ENCODE results near the gene RASGRF2. TPM values are rescaled to one million over a fixed set of nuclear protein-coding genes. Genes with fewer than 3 reads are reported as not detected.
A peak's percentile ranks its signal among the peaks of the same experiment; 100 is the strongest.

RASGRF2 gene
- total and polyA plus RNA-seq, 8 donors: 0.63 to 9.0 (median 4.0) TPM

DNA sequence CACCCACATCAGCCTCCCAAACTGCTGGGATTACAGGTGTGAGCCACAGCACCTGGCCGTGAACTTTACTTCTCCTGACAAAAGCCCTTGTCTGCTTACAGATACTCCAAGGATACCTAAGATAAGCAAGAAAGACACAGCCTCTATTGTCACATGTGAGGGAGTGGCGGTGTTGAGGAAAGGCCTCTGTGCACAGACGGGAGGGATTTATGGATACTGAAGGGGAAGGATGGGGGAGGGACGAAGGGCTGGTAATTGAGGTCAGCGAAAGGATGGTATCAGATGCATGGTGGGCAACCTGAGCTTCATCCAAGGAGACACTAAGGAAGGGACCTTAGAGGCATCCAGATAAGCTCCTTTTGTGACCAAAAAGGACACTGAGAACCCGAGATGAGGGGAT lies 206.3 kb downstream of the RASGRF2 start:
- intact Hi-C loops (cut with DNase I; ENCODE audit: low total_unique reads): no loop called here
- 70 to 82% (median 71%) methylated on average over 6 of the region's 6 CpGs for WGBS, 5 donors

DNA sequence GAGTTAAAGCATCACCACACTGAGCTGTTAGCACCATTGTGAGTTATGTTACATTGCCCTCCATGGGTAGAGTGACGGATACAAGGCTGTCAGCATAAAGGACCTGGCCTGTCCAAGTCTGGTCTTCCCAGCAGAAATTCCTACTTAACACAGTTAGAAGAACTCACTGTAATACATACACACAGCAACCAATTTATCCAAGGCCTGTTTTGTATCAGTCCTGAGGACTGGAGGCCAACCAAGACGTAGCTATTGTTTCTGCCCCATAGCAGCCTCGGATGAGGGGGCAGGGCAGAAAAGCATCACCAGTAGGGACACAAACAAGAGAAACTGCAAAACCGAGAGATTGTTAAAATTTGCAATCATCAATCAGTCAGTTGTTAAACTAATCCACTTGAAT lies 206.9 kb downstream of the RASGRF2 start:
- no peaks in the 10 kb centered on the region for H3K4me1 ChIP-seq
- H3K9me3 ChIP-seq: no peaks in the 10 kb centered on the region
- WGBS, 5 donors: 68 to 84% (median 78%) methylated on average over 4 of the region's 4 CpGs
- peak overlapping the region in 1 of 5 donors; percentile 2 for H3K27ac ChIP-seq
- no peaks in the 10 kb centered on the region for H3K27me3 ChIP-seq
- H3K36me3 ChIP-seq: no peaks in the 10 kb centered on the region
- intact Hi-C loops (cut with DNase I; ENCODE audit: low total_unique reads): no loop called here
- H3K4me3 ChIP-seq: no peak overlapping the region
- DNase-seq: peak in 1 of 2 donors; percentile 45
- TF ChIP-seq, protein P1, sequence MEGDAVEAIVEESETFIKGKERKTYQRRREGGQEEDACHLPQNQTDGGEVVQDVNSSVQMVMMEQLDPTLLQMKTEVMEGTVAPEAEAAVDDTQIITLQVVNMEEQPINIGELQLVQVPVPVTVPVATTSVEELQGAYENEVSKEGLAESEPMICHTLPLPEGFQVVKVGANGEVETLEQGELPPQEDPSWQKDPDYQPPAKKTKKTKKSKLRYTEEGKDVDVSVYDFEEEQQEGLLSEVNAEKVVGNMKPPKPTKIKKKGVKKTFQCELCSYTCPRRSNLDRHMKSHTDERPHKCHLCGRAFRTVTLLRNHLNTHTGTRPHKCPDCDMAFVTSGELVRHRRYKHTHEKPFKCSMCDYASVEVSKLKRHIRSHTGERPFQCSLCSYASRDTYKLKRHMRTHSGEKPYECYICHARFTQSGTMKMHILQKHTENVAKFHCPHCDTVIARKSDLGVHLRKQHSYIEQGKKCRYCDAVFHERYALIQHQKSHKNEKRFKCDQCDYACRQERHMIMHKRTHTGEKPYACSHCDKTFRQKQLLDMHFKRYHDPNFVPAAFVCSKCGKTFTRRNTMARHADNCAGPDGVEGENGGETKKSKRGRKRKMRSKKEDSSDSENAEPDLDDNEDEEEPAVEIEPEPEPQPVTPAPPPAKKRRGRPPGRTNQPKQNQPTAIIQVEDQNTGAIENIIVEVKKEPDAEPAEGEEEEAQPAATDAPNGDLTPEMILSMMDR (IDR thresholded peaks at IDR 0.05): no peak
- peak in 1 of 3 donors; percentile 5 for TF ChIP-seq POLR2AphosphoS5 (IDR thresholded peaks at IDR 0.05)

More for the DNA sequence above, 206.3 kb downstream of the RASGRF2 start:
- H3K27me3 ChIP-seq: no peaks in the 10 kb centered on the region
- H3K36me3 ChIP-seq: no peaks in the 10 kb centered on the region
- no peak overlapping the region for H3K4me3 ChIP-seq
- TF ChIP-seq POLR2AphosphoS5 (IDR thresholded peaks at IDR 0.05) (no peak), POLR2A (IDR thresholded peaks at IDR 0.05) (no peak), EP300 (IDR thresholded peaks at IDR 0.05) (no peak)
- TF ChIP-seq, protein P1 (IDR thresholded peaks at IDR 0.05): no peak
- no peaks in the 10 kb centered on the region for H3K4me1 ChIP-seq
- no peak for DNase-seq
- no peaks in the 10 kb centered on the region for H3K9me3 ChIP-seq
- H3K27ac ChIP-seq: peak overlapping the region in 1 of 5 donors; percentile 2

DNA sequence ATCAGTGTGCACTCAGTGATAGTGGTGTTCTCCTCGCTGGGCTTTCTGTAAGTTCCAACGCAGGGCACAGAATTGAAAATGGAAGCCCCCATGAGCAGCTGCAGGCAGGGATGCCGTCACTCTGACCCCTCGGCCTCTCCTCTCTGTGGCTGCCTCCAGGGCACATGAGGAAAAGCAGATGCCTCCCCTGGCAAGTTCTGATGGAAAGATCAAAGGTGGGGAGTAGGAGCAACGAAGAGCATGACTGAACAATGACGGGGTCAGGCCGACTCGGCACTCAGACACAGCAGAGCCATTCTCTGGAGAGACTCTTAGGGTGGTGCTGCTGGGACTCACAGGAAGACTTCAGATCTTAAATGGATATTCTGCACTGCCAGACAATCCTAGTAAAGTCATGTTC lies 207.4 kb downstream of the RASGRF2 start:
- Histone ChIP-seq H3K4me1 (no peaks in the 10 kb centered on the region), H3K4me3 (no peak overlapping the region), H3K36me3 (no peaks in the 10 kb centered on the region), H3K27ac (no peak overlapping the region), H3K9me3 (no peaks in the 10 kb centered on the region), H3K27me3 (no peaks in the 10 kb centered on the region)
- intact Hi-C loops (cut with DNase I; ENCODE audit: low total_unique reads): no loop called here
- DNase-seq: peak in 1 of 2 donors; percentile 34
- TF ChIP-seq POLR2A (IDR thresholded peaks at IDR 0.05) (no peak), POLR2AphosphoS5 (IDR thresholded peaks at IDR 0.05) (peak in 1 of 3 donors; percentile 18), EP300 (IDR thresholded peaks at IDR 0.05) (no peak)
- TF ChIP-seq, protein P1 (IDR thresholded peaks at IDR 0.05): no peak
- 60 to 77% (median 66%) methylated on average over 5 to 8 of the region's 8 CpGs for WGBS, 5 donors

DNA sequence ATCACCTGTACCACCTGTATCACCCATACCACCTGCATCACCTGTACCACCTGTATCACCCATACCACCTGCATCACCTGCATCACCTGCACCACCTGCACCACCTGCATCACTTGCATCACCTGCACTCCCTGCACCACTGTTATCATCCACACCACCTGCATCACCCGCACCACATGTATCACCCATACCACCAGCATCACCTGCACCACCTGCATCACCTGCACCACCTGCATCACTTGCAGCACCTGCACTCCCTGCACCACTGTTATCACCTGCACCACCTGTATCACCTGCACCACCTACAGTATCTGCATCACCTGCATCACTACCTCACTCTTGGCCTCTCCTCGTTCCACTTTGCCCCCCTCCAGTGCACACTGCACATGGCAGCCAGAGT lies 209.8 kb downstream of the RASGRF2 start:
- intact Hi-C loops (cut with DNase I; ENCODE audit: low total_unique reads): no loop called here
- H3K4me1 ChIP-seq: no peaks in the 10 kb centered on the region
- DNase-seq: no peak
- H3K4me3 ChIP-seq: no peak overlapping the region
- WGBS, 5 donors: 77 to 95% (median 85%) methylated on average over 2 of the region's 2 CpGs
- no peak for TF ChIP-seq POLR2AphosphoS5 (IDR thresholded peaks at IDR 0.05)
- TF ChIP-seq POLR2A (IDR thresholded peaks at IDR 0.05): no peak
- TF ChIP-seq, protein P1 (IDR thresholded peaks at IDR 0.05): no peak
- TF ChIP-seq EP300 (IDR thresholded peaks at IDR 0.05): no peak
- no peaks in the 10 kb centered on the region for H3K9me3 ChIP-seq
- H3K27ac ChIP-seq: no peak overlapping the region
- H3K27me3 ChIP-seq: no peaks in the 10 kb centered on the region
- no peaks in the 10 kb centered on the region for H3K36me3 ChIP-seq
